GM19455 (cell line): ENCODE results near the gene CPEB2.

Source experiments
- ATAC-seq: cut with Tn5 transposase; IDR thresholded peaks from one replicate; pipeline ENCODE4 v1.9.1; 2021; ENCODE audit not compliant: unreplicated experiment

CPEB2 gene

GRCh38 chr4:15010038-15010585, 7.8 kb downstream of the CPEB2 start:
- no peak for ATAC-seq

GRCh38 chr4:15011166-15011565, 8.9 kb downstream of the CPEB2 start:
- ATAC-seq = no peak

DNA sequence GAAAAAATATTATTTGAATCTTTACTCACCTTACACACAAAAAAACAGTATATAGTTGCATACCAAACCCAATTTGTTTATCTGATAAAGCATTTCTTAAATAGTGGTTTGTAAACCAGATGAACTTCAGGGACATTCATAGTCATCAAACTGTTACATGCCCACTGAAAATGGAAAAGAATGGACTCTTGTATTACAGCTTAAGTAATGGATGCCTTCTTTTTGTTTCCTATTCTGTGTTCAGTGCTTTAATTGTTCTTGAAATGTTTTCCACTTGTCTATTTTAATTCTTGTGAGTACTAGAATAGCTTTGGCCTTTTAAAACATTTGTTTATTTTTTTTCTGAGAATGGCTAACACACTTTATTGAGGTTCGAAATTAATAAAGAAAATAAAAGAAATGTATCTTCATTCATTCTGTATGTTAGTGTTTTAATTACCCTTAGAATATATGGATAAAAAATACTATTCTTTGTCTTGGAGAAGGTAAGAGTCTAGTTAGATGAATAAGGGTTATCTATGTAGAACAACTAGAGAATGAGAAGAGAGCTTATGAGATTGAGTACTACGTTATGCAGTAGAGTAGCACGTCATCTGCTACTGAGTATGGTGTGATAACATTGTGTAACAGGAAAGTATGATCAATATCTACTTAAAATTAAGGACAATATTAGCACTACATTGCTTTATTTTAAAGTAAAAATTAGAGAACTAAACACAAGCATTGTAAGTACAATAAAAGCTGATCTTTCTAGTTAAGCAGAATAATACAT, 9.9 kb downstream of the CPEB2 start:
- ATAC-seq = no peak

GRCh38 chr4:15013585-15013984, 11.3 kb downstream of the CPEB2 start:
- no peak for ATAC-seq

DNA sequence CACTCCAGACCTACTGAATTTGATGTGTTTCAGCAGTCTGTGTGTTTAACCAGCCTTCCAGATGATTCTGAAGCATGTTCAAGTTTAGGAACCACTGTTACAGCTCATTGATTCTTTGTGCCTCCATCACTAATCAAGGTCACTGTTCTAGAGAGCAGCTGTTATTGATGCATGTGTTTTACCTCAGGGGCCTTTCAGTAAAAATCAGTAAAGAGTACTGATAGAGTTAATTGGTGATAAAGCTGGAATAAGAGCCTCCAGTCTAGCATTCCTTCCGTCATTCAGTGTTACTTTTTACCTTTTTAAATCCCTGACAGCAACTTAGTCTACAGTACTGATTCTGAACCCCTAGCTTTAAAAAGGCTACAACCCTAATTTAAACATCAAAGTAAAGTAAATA, 12.9 kb downstream of the CPEB2 start:
- ATAC-seq = no peak

DNA sequence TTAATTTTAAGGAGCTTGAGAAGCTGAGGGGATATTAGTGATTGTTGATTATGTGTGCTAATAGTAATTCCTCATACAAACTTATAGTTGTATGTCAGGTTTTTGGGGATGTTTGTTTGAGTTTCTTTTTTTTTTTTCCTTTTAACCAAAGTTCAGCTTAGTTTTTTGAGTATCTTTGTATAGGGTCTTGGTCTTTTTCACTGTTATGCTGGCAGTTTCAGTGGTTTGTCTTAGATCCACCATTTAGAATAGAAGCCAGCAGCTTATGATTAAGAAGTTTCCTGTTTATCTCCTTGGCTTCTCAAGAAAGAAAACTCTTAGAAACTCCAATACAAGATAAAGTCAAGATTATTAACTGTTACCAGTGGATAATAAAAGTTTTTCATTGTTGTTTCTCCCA, 16.1 kb downstream of the CPEB2 start:
- no peak for ATAC-seq

- ATAC-seq = no peak
Observed at GRCh38 chr4:15020502-15021286, 18.4 kb downstream of the CPEB2 start.

GRCh38 chr4:15021311-15021710, 19.0 kb downstream of the CPEB2 start:
- ATAC-seq = no peak

DNA sequence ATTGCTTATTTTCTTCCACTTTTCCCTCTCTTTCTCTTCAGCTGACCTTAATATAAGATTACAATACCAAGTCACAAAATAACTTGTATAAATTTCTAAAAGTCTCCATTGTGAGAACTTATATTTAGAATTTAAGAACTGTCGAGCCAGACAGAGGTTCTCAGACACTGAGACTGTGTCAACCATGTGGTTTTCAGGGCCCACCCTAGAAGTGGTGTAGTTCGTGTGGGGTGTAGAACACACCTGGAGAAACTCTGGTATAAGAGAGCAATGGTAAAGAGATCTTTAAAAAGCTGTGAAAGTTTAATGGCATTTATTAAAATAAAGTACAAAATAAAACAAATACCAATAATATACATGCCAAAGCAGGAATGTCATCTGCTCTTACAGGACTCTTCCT, 19.7 kb downstream of the CPEB2 start:
- peak; percentile 55 for ATAC-seq

- ATAC-seq = no peak
Observed at GRCh38 chr4:15024386-15024785, 22.1 kb downstream of the CPEB2 start.

- no peak for ATAC-seq
Observed at GRCh38 chr4:15025693-15026092, 23.4 kb downstream of the CPEB2 start.

GRCh38 chr4:15027921-15028435, 25.7 kb downstream of the CPEB2 start:
- ATAC-seq = no peak

DNA sequence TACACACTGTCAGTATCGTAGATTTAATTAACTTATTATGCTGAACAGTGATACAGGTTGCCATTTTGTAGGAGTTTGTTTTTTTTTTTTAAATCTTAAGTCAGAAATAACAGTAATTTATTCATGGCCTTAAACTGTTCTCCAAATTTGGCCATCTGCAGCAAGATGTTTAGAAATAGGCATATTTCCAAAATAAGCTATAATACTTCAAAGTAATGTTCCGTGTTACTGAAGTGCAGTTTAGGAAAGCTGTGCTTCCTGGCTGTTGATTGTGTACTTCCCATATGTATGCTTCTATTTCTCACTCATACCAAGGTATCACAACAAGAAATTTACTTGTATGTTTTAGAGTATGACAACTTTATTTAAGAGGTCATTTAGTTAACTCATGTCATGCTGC, 28.9 kb downstream of the CPEB2 start:
- no peak for ATAC-seq

GRCh38 chr4:15031993-15032675, 29.9 kb downstream of the CPEB2 start:
- ATAC-seq = no peak

GRCh38 chr4:15034071-15034764, 31.9 kb downstream of the CPEB2 start:
- ATAC-seq = no peak

- no peak for ATAC-seq
Observed at GRCh38 chr4:15035159-15035558, 32.9 kb downstream of the CPEB2 start.

GRCh38 chr4:15037923-15038541, 35.8 kb downstream of the CPEB2 start:
- ATAC-seq = no peak

GRCh38 chr4:15040916-15041463, 38.7 kb downstream of the CPEB2 start:
- no peak for ATAC-seq

- ATAC-seq = no peak
Observed at GRCh38 chr4:15042529-15043167, 40.4 kb downstream of the CPEB2 start.
